IMR-90 (cell line): ENCODE data around the gene PHC2. TPM values are rescaled to one million over a fixed set of nuclear protein-coding genes. Genes with fewer than 3 reads are reported as not detected.
A peak's percentile ranks its signal among the peaks of the same experiment; 100 is the strongest.

Experiments used
- ATAC-seq: fragments of 200-7000 bp; cut with Tn5 transposase; 2 replicates; pipeline ENCODE4 v1.9.1; 2020; ENCODE audit warnings: low read depth, mild to moderate bottlenecking, moderate library complexity
- BruUV-seq: library from RNA; stranded (reverse); fragments of 400-500 nt; replicated peaks from 2 replicates; lab custom pipeline; 2021; lab: Mats Ljungman, UMichigan
- CTCF ChIA-PET: fragments of 300-600 bp; formaldehyde crosslinking; extraction: SDS; loops from one replicate; lab custom pipeline; 2021; ENCODE audit warnings: antibody characterized with exemption; lab: Yijun Ruan, JAX
- POLR2A ChIA-PET: fragments of 300-600 bp; sonication (Branson Sonifier 250); formaldehyde crosslinking; loops from one replicate; lab custom pipeline; 2022; ENCODE audit warnings: antibody characterized with exemption; ENCODE audit not compliant: unreplicated experiment; lab: Charles Lee
- DNase-seq: peaks from one replicate; pipeline ENCODE4 v3.0.0; 2013
- H2AFZ ChIP-seq: replicated peaks from 2 replicates; pipeline ENCODE3; 2013; ENCODE audit warnings: low read length, mild to moderate bottlenecking; ENCODE audit not compliant: poor library complexity
- H2AK5ac ChIP-seq: 2 replicates; pipeline ENCODE4 v1.6.1; 2013; ENCODE audit warnings: low read depth, low read length, inconsistent platforms
- H2AK9ac ChIP-seq: replicated peaks from 2 replicates; pipeline ENCODE3; 2013; ENCODE audit warnings: mild to moderate bottlenecking, low read depth, low read length, moderate library complexity; ENCODE audit not compliant: poor library complexity
- H2BK120ac ChIP-seq: 2 replicates; pipeline ENCODE4 v1.6.1; 2013; ENCODE audit warnings: low read depth, low read length, inconsistent platforms
- H2BK15ac ChIP-seq: 3 replicates; pipeline ENCODE4 v1.6.1; 2013; ENCODE audit warnings: low read depth, low read length, inconsistent platforms
- H2BK20ac ChIP-seq: 2 replicates; pipeline ENCODE4 v1.6.1; 2013; ENCODE audit warnings: low read depth, mild to moderate bottlenecking, inconsistent platforms, low read length, moderate library complexity
- H2BK5ac ChIP-seq: 2 replicates; pipeline ENCODE4 v1.6.1; 2013; ENCODE audit warnings: mild to moderate bottlenecking, low read depth, low read length, inconsistent platforms; ENCODE audit not compliant: poor library complexity, severe bottlenecking
- H3K14ac ChIP-seq: replicated peaks from 2 replicates; pipeline ENCODE4 v1.6.1; 2013; ENCODE audit warnings: low read depth, low read length, inconsistent platforms
- H3K18ac ChIP-seq: 2 replicates; pipeline ENCODE4 v1.6.1; 2013; ENCODE audit warnings: low read depth, low read length, control low read depth
- H3K23ac ChIP-seq: 2 replicates; pipeline ENCODE4 v1.6.1; 2013; ENCODE audit warnings: low read depth, low read length, inconsistent platforms
- H3K27ac ChIP-seq: 2 replicates; pipeline ENCODE4 v1.5.1; 2013; ENCODE audit warnings: mild to moderate bottlenecking, control low read depth, low read length; ENCODE audit not compliant: insufficient read depth
- H3K27me3 ChIP-seq: 2 replicates; pipeline ENCODE4 v1.6.1; 2013; ENCODE audit warnings: low read length; ENCODE audit not compliant: control insufficient read depth, insufficient read depth
- H3K36me3 ChIP-seq: 2 replicates; pipeline ENCODE4 v1.6.1; 2013; ENCODE audit warnings: low read length, mixed read lengths; ENCODE audit not compliant: control insufficient read depth, insufficient read depth
- H3K4ac ChIP-seq: 2 replicates; pipeline ENCODE4 v1.6.1; 2013; ENCODE audit warnings: low read depth, low read length, inconsistent platforms
- H3K4me1 ChIP-seq: 2 replicates; pipeline ENCODE4 v1.6.1; 2013; ENCODE audit warnings: low read length, mixed read lengths; ENCODE audit not compliant: control insufficient read depth, insufficient read depth
- H3K4me2 ChIP-seq: 2 replicates; pipeline ENCODE4 v1.6.1; 2013; ENCODE audit warnings: low read depth, mild to moderate bottlenecking, control low read depth, low read length, moderate library complexity
- H3K4me3 ChIP-seq: 2 replicates; pipeline ENCODE4 v1.5.1; 2013; ENCODE audit warnings: low read depth, mild to moderate bottlenecking, control low read depth, low read length, moderate library complexity; ENCODE audit not compliant: insufficient read depth
- H3K56ac ChIP-seq: 2 replicates; pipeline ENCODE4 v1.6.1; 2013; ENCODE audit warnings: low read length, inconsistent platforms; ENCODE audit not compliant: insufficient read depth; ENCODE audit errors: extremely low read depth
- H3K79me1 ChIP-seq, 2 experiments: 2 replicates each; pipeline ENCODE4 v1.6.1; 2013; ENCODE audit warnings: low read length in 2 of 2, inconsistent platforms in 1 of 2, low read depth in 1 of 2
- H3K9ac ChIP-seq: 2 replicates; pipeline ENCODE4 v1.6.1; 2013; ENCODE audit warnings: low read depth, low read length, control low read depth
- H3K9me1 ChIP-seq: 2 replicates; pipeline ENCODE4 v1.6.1; 2013; ENCODE audit warnings: low read length, inconsistent platforms; ENCODE audit not compliant: insufficient read depth
- H3K9me3 ChIP-seq: 2 replicates; pipeline ENCODE4 v1.6.1; 2013; ENCODE audit warnings: low read length; ENCODE audit not compliant: control insufficient read depth, insufficient read depth
- H4K20me1 ChIP-seq: 2 replicates; pipeline ENCODE4 v1.6.1; 2013; ENCODE audit warnings: low read length, inconsistent platforms; ENCODE audit not compliant: insufficient read depth
- H4K5ac ChIP-seq: 2 replicates; pipeline ENCODE4 v1.6.1; 2013; ENCODE audit warnings: mild to moderate bottlenecking, low read depth, low read length, control low read depth
- H4K8ac ChIP-seq, 2 experiments: 2 replicates each; pipeline ENCODE4 v1.6.1; 2013; ENCODE audit warnings: low read depth in 2 of 2, low read length in 2 of 2, control low read depth in 1 of 2, inconsistent platforms in 1 of 2
- H4K91ac ChIP-seq: 2 replicates; pipeline ENCODE4 v1.6.1; 2013; ENCODE audit warnings: low read depth, low read length, inconsistent platforms; ENCODE audit not compliant: insufficient read depth
- BHLHE40 ChIP-seq: fragments of 150-350 bp; IDR thresholded peaks from 2 replicates; pipeline ENCODE4 v1.6.1; 2016; ENCODE audit warnings: mild to moderate bottlenecking, low read depth, low read length
- CEBPB ChIP-seq: IDR thresholded peaks from 2 replicates; pipeline ENCODE4 v1.6.1; 2012; ENCODE audit warnings: low read depth, low read length, improper control_type of control experiment
- CHD1 ChIP-seq: IDR thresholded peaks from 2 replicates; pipeline ENCODE4 v1.6.1; 2012; ENCODE audit warnings: low read depth, low read length, improper control_type of control experiment
- CTCF ChIP-seq: conservative IDR thresholded peaks from 2 replicates; pipeline ENCODE4 v1.5.1; 2012; ENCODE audit warnings: mild to moderate bottlenecking, low read depth, low read length, improper control_type of control experiment
- ELK1 ChIP-seq: fragments of 150-350 bp; IDR thresholded peaks from 2 replicates; pipeline ENCODE4 v1.6.1; 2016; ENCODE audit warnings: low read depth, mild to moderate bottlenecking, low read length, moderate library complexity, borderline replicate concordance
- FOS ChIP-seq: fragments of 150-350 bp; IDR thresholded peaks from 2 replicates; pipeline ENCODE4 v1.6.1; 2016; ENCODE audit warnings: low read depth, low read length
- MAZ ChIP-seq: IDR thresholded peaks from 2 replicates; pipeline ENCODE4 v1.6.1; 2012; ENCODE audit warnings: low read depth, mild to moderate bottlenecking, low read length, improper control_type of control experiment, moderate library complexity, borderline replicate concordance
- POLR2A ChIP-seq: IDR thresholded peaks from 2 replicates; pipeline ENCODE4 v1.6.1; 2012; ENCODE audit warnings: mild to moderate bottlenecking, low read depth, low read length
- RAD21 ChIP-seq: IDR thresholded peaks from 2 replicates; pipeline ENCODE4 v1.6.1; 2012; ENCODE audit warnings: low read length, improper control_type of control experiment
- RCOR1 ChIP-seq: IDR thresholded peaks from 2 replicates; pipeline ENCODE4 v1.6.1; 2012; ENCODE audit warnings: mild to moderate bottlenecking, low read length, improper control_type of control experiment; ENCODE audit not compliant: insufficient replicate concordance
- RFX5 ChIP-seq: IDR thresholded peaks from 2 replicates; pipeline ENCODE4 v1.8.0; 2012; ENCODE audit warnings: low read depth, mild to moderate bottlenecking, low read length, moderate library complexity
- SMC3 ChIP-seq: fragments of 150-350 bp; IDR thresholded peaks from 2 replicates; pipeline ENCODE4 v1.6.1; 2016; ENCODE audit warnings: low read depth, mild to moderate bottlenecking, antibody characterized with exemption, low read length, moderate library complexity
- WGBS, 2 experiments: methylation state at CpG; one replicate each; pipeline versions ENCODE4 v1.1.5 to v1.1.7; 2013; ENCODE audit warnings: missing lambda C conversion rate in 2 of 2; ENCODE audit not compliant: insufficient read length in 1 of 2; ENCODE audit errors: extremely low coverage in 2 of 2; 5-methylcytosine and 5-hydroxymethylcytosine counted together
- dilution Hi-C: fragments of 300-500 bp; cut with HindIII; formaldehyde crosslinking; loops from one replicate; pipeline ENCODE4 v1.14.3; 2018; ENCODE audit warnings: low sequenced_read_pairs; ENCODE audit not compliant: unreplicated experiment
- in situ Hi-C: fragments of 300-500 bp; cut with MboI; formaldehyde crosslinking; loops from 3 replicates; pipeline ENCODE4 v1.14.3; 2019; ENCODE audit warnings: low sequenced_read_pairs, inconsistent platforms, mixed read lengths
- intact Hi-C: fragments of 100-400 bp; cut with micrococcal nuclease; formaldehyde crosslinking; loops from 2 replicates; pipeline ENCODE4 v1.10.0; 2022
- polyA plus RNA-seq, 3 experiments: library from polyadenylated mRNA; depleted of rRNA; stranded (reverse); fragments of >200 nt; gene quantifications; 2 replicates each; pipeline ENCODE4 v1.2.3, GENCODE V29; 2012; ENCODE audit warnings: low replicate concordance in 1 of 3
- total RNA-seq: library from RNA; depleted of rRNA; stranded (reverse); fragments of >200 nt; gene quantifications from 2 replicates; pipeline ENCODE4 v1.2.3, GENCODE V29; 2012

Gene PHC2
- total and polyA plus RNA-seq, 2 of the 4 experiments (the other 2 are of a cell fraction) = 46.4 to 98.1 TPM

GRCh38 chr1:33367485-33368405 lies 63.1 kb downstream of the PHC2 start:
- DNase-seq = peak; percentile 75
- Histone ChIP-seq H3K23ac (no peak overlapping the region), H2AK9ac (peak overlapping the region; percentile 85), H3K18ac (no peak overlapping the region), H3K14ac (no peak overlapping the region; the same call in 1 of the 2 replicates), H2BK15ac (no peak overlapping the region; the same call in 2 of the 3 replicates), H3K27me3 (no peaks in the 10 kb centered on the region), H3K79me1 (peaks cover 4 to 14% of the 10 kb centered on the region in 2 experiments; a peak in 2 of 4 replicates), H2AK5ac (peak overlapping the region; percentile 89), H2BK120ac (peak overlapping the region; percentile 64; the same call in 1 of the 2 replicates), H2AFZ (peak overlapping the region; percentile 74), H4K91ac (peak overlapping the region; percentile 50; the same call in 1 of the 2 replicates), H4K5ac (no peak overlapping the region), H3K4me2 (no peak overlapping the region), H2BK5ac (no peak overlapping the region), H3K9me3 (no peaks in the 10 kb centered on the region), H3K4me3 (no peak overlapping the region), H3K56ac (no peak overlapping the region), H3K9me1 (peaks cover 16% of the 10 kb centered on the region), H4K8ac (peak overlapping the region in 1 of 2 experiments; percentile 37; a peak in 1 of 4 replicates), H3K27ac (no peak overlapping the region), H3K4ac (peak overlapping the region; percentile 73; the same call in 1 of the 2 replicates), H4K20me1 (no peaks in the 10 kb centered on the region), H2BK20ac (peak overlapping the region; percentile 65; the same call in 1 of the 2 replicates), H3K9ac (no peak overlapping the region), H3K4me1 (peaks cover 32% of the 10 kb centered on the region), H3K36me3 (peaks cover 10% of the 10 kb centered on the region; the same call in 1 of the 2 replicates)
- peak; percentile 73 for ATAC-seq
- POLR2A ChIA-PET = interaction anchor here (0.6 kb wide), 1 partner anchor 93 kb away, joined by 3 read pairs; no protein-coding TSS in a partner anchor
- intact Hi-C loops (loop anchor here (1.0 to 10.0 kb wide), 7 partner anchors 40 to 273 kb away; no protein-coding TSS in a partner anchor), dilution Hi-C loops (no loop called here), in situ Hi-C loops (loop anchor here (5.0 kb wide), 2 partner anchors 70 to 90 kb away; no protein-coding TSS in a partner anchor)
- no CpG with 5 or more reads among the region's 23 CpGs for WGBS, 2 experiments
- peak; percentile 98 for TF ChIP-seq SMC3
- no peak for TF ChIP-seq BHLHE40
- TF ChIP-seq RFX5 = no peak
- no peak for TF ChIP-seq FOS
- TF ChIP-seq CEBPB = no peak
- peak; percentile 97 for TF ChIP-seq CTCF
- TF ChIP-seq POLR2A = no peak
- TF ChIP-seq RCOR1 = no peak
- no peak for TF ChIP-seq CHD1
- TF ChIP-seq MAZ = no peak
- TF ChIP-seq RAD21 = peak; percentile 99
- TF ChIP-seq ELK1 = no peak
- CTCF ChIA-PET = interaction anchor here (3.0 to 3.2 kb wide), 2 partner anchors 72 to 88 kb away, joined by 10 to 12 read pairs; no protein-coding TSS in a partner anchor
- no TSS peak for BruUV-seq
